Epithelial cell of proximal tubule (primary cell): ENCODE data around the gene ZNF189. TPM values are rescaled to one million over a fixed set of nuclear protein-coding genes. Genes with fewer than 3 reads are reported as not detected.

Experiments used
- DNase-seq: peaks from one replicate; pipeline ENCODE4 v3.0.0-alpha.2; 2011; ENCODE audit warnings: low read depth
- H3K4me3 ChIP-seq: 2 replicates; pipeline ENCODE4 v1.5.1; 2011; ENCODE audit warnings: low read depth, mild to moderate bottlenecking, low read length
- total RNA-seq: library from RNA; depleted of rRNA; stranded (reverse); fragments of >200 nt; gene quantifications from 2 replicates; pipeline ENCODE4 v1.2.3, GENCODE V29; 2015
- TF ChIP-seq, protein P1 (sequence below): conservative IDR thresholded peaks from 2 replicates; pipeline ENCODE4 v1.5.1; 2012; ENCODE audit warnings: low read depth, mild to moderate bottlenecking, low read length

ZNF189 gene
- total RNA-seq, 1 donor from 2014 or later, result 8.2 TPM

DNA sequence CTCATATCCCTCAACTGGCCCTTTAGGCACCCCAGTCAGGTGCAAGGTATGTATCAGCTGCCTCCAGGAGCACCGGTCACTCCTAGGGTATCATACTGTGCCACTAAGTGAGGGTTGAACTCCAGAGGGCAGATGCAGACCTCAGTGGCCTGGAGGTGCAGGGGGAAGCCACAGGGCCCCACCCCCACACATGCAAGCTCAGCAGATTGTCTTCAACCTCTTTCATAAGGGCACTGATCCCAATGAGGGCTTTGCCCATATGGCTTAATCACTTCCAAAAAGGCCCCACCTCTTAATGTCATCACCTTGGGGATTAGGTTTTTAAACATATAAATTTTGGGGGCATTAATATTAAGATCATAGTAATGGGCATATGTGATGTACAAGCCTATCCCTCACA is 42.0 kb upstream of the ZNF189 start:
- TF ChIP-seq, protein P1, sequence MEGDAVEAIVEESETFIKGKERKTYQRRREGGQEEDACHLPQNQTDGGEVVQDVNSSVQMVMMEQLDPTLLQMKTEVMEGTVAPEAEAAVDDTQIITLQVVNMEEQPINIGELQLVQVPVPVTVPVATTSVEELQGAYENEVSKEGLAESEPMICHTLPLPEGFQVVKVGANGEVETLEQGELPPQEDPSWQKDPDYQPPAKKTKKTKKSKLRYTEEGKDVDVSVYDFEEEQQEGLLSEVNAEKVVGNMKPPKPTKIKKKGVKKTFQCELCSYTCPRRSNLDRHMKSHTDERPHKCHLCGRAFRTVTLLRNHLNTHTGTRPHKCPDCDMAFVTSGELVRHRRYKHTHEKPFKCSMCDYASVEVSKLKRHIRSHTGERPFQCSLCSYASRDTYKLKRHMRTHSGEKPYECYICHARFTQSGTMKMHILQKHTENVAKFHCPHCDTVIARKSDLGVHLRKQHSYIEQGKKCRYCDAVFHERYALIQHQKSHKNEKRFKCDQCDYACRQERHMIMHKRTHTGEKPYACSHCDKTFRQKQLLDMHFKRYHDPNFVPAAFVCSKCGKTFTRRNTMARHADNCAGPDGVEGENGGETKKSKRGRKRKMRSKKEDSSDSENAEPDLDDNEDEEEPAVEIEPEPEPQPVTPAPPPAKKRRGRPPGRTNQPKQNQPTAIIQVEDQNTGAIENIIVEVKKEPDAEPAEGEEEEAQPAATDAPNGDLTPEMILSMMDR, result no peak
- H3K4me3 ChIP-seq, result no peak overlapping the region
- no peak for DNase-seq

- TF ChIP-seq, protein P1, result no peak
- DNase-seq, result no peak
- no peak overlapping the region for H3K4me3 ChIP-seq
Measured at GRCh38 chr9:101359679-101360078, 39.0 kb upstream of the ZNF189 start.

GRCh38 chr9:101360647-101361046 is 38.0 kb upstream of the ZNF189 start:
- DNase-seq, result no peak
- TF ChIP-seq, protein P1, result no peak
- H3K4me3 ChIP-seq, result no peak overlapping the region

DNA sequence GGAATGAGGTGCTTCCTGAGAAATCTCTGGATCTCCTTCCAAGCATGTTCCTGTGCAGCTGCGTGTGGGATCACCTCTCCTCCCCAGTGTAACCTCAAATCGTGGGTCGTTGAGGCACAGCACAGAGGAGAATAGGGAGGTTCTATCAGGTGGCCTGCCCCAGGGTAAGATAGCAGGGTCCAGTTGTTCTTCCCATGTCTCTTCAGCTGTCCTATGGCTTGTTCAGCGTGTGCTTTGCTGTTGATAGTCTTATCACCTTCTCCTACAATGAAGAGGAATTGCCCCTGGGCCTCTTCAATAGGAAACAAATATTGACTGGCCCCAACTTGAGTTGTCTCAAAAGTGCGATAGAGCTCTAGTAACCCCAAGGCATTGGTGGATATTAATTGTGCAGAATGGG is 36.2 kb upstream of the ZNF189 start:
- no peak for DNase-seq
- TF ChIP-seq, protein P1, result no peak

GRCh38 chr9:101365181-101365580 is 33.5 kb upstream of the ZNF189 start:
- DNase-seq, result no peak
- H3K4me3 ChIP-seq, result no peak overlapping the region
- TF ChIP-seq, protein P1, result no peak

More for the DNA sequence above, 36.2 kb upstream of the ZNF189 start:
- no peak overlapping the region for H3K4me3 ChIP-seq

DNA sequence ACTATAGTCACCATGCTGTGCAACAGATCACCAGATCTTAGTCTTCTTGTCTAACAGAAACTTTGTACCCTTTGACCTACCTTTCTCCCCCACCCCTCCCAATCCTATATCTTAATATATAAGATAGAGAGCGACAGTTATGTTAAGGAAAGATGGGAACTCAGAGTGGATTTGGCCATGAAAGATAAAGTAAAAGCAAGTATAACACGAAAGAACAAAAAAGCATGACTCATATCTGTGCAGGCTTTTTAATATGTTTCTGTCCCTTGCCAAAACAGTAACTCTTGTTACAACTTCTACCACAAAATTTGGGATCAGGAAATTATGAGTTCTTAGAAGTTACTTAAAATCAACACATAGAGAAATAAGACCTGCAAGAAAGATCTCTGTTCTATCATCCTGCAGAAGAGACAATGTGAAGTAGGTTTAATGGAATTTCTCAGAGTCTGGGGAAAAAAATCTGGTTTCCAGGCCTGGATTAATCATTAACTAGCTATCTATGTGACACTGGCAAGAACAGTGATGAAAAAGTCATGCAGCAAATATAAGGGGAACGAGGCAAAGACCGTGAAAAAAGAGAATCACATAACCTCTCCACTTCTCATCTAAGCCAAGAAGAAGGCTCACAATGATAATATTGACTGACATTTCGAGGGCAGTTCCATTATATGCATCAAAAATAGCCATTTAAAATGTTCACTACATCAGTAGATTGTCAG is 32.5 kb upstream of the ZNF189 start:
- TF ChIP-seq, protein P1, result no peak
- peak; percentile 36 for DNase-seq
- no peak overlapping the region for H3K4me3 ChIP-seq

- TF ChIP-seq, protein P1, result no peak
- H3K4me3 ChIP-seq, result no peak overlapping the region
- no peak for DNase-seq
Measured at GRCh38 chr9:101367323-101367722, 31.3 kb upstream of the ZNF189 start.
